ENCODE measurements around the gene STARD6.
"Not testable (repeated sequence)": the region's sequence is repeated elsewhere in the genome, so short reads cannot be mapped to it uniquely, and the experiment has no call there.

Gene STARD6

DNA sequence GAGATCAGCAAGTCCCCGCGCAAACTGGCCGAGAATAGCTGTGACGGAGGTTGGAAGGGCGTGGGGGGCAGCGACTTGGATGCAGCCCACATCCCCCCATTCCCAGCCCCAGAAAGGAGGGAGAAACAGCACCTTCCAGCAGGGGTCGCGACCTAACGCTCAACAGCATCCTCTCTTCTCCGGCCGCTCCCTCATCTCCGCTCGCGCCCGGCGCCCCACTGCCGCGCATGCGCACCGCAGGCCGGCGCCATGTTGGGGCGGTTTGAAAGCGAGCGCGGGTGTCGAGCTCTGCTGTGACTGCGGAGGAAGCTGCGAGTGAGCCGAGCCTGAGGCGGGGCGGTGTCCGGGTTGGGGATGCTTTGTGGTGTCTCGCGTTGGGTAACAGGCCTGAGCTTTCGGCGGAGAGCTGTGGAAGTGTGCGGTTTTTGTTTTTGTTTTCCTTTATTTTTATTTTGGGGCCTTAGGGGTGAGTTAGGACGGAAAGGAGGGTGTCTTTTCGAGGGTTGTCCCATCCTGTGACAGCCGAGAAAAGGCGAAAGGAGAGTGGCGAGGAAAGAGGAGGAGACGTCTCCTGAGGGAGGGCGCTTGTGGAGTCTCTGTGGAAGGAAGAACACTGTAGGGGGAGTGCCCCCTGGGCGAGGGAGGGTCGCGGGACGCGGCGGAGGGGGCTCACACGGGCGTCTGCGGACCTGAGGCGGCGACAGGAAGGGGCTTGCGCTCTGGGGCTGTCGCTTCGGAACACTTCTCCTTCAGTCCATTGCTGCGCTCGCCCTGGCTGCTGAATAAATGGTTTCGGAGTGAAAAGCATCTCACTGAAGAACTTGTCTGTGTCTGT is at the start of gene STARD6, which contains the start of gene C18orf54:
STARD6 (minus strand) TSS at position 199 of the 835 bp plus-strand sequence. CDS start 3,285 bp downstream, outside the sequence.
C18orf54 (plus strand) TSS at position 247 of the 835 bp plus-strand sequence. CDS start 2,667 bp downstream, outside the sequence.
- peak; percentile 91 for DNase-seq (ENCODE audit: low spot score)

DNA sequence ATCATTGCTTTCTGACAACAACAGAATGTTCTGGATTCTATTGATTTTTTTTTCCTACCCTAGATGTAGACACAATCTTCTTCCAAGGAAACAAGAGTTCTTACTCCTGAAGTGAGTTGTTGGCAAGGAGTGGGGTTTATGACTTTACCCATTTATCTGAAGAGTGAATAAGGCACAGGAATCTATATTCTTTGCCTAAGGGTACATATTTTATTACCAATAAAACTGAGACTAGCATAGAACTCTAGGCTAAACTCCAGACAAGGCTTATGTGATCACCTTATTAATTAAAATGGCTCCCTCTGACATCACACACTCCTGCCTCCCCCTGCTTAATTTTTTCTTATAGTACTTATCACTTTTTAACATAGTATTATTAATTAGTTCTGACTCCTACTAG is 47.6 kb upstream of the STARD6 start:
- DNase-seq (ENCODE audit: low spot score), result no peak

GRCh38 chr18:54396760-54397159 is 39.1 kb upstream of the STARD6 start:
- no peak for DNase-seq (ENCODE audit: low spot score)

- no peak for DNase-seq (ENCODE audit: low spot score)
Measured at GRCh38 chr18:54393648-54394294, 36.1 kb upstream of the STARD6 start.

DNA sequence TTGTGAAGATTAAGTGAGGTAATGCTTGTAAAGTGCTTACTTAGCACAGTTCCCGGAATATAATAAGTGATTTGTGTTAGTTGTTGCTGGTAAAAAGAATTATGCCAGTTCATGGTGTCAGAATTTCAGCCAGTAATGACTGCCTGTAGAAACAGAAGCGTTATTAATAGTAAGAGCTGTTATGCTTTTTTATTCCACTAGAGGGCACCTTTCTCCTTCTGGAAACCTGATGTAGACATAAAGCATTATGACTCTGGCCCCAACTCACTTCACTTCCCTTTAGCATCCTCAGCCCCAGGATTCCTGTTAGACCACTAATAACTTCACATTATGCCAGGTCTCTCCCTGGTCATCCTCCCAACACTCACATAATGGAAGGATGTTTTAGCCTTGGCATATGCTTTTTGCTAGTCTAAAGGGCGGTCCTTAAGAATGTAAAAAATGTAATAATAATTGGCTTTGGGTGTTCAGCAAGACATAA is 34.9 kb upstream of the STARD6 start:
- DNase-seq (ENCODE audit: low spot score), result peak; percentile 67

- DNase-seq (ENCODE audit: low spot score), result no peak
Measured at GRCh38 chr18:54390838-54391237, 33.2 kb upstream of the STARD6 start.

DNA sequence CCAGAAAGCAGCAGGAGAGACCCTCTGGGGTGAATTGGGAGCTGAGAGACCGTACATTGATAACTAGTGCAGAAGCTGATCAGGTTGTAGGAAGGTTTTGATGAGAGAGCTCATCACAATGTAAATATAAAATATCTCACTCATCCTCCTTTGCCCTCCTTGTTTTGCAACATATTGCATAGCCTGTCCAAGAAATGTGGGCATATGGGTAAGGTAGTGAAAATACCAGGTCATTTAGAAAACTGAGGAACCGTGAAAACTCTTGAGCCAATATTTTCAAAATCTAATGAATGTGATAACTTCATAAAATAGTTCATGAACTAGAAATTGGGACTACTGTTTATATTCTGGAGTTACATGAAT is 31.5 kb upstream of the STARD6 start:
- no peak for DNase-seq (ENCODE audit: low spot score)

DNA sequence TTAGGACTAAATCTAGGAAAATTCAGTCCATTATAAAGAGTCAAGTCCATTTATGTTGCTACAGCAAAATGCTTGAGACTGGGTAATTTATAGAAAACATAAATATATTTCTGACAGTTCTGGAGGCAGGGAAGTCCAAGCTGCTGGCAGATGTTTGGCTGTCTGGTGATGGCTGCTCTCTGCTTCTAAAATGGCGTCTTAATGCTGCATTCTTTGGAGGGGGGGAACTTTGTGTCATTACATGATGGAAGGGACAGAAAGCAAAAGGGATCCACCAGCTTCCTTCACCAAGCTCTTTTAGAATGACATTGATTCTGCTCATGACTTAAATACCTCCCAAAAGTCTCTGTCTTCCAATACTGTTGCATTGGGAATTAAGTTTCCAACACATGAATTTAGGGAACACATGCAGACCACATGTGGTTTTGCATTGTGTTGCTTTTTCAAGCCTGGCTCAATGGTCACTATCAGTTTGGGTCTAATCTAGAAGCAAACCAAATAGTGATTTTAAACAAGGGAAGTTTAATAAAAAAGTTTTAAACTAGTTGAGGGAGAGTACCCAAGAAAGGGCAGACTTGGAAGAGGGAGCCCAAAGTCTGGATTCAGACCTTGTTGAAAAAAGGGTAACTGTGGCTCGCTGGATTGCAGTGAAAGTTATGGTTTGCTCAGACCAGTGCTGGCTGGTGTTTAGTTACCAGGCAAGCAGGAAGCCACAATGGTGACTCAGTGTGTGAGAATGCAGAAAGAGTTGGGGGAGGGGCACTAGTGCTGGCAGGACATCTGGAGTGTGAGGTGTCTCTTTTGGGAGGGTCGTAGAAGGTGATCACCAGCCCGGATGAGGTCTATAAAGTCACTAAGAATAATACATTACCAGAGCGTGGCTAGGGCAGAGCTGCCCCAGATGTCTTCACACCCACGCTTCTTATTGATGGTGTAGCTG is 30.8 kb upstream of the STARD6 start:
- no peak for DNase-seq (ENCODE audit: low spot score)

- no peak for DNase-seq (ENCODE audit: low spot score)
Measured at GRCh38 chr18:54387631-54388030, 30.0 kb upstream of the STARD6 start.

- DNase-seq (ENCODE audit: low spot score), result not testable (repeated sequence)
Measured at GRCh38 chr18:54386800-54387495, 29.3 kb upstream of the STARD6 start.

DNA sequence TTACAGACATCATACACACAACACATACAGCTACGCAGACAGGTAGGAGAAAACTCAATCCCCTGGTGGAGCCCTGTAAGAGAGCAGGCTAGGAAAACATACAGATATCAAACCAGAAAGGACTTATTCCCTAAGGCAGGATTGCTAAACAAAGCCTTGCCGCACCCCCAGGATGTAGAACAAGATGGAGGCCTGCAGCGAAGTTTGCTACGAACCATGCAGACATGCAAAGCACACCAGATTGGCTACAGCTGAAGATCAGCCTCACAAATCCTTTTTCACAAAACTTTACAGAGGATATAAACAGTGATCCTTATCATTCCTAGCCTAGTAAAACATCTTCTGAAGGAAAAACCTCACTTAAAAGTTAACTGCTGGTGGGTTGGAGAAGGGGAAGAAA is 28.4 kb upstream of the STARD6 start:
- DNase-seq (ENCODE audit: low spot score), result no peak

DNA sequence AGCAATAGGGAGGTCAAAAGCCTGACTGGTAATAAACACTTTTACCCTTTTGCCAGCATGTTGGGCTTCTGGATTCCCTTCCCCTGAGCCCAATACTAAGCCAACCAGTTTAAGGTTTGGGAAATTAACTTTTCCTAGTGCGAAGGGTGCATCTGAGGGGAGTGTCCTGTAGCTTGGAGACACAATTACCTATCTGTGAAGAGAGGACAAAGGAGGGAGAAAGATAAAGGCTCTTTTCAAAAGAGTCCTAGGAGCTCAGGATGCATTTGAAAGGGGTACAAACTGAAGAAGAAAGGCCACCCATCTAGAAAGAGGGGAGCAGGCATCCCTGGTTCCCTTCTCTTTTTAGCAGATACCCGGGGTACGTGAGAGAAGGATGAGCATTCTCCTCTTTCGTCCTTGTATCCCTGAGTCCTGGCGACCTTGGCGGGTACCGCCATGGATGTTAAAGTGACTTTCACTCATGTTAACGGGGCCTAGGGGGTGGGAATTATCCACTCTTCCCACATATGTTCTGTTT is 25.1 kb upstream of the STARD6 start:
- DNase-seq (ENCODE audit: low spot score), result no peak

DNA sequence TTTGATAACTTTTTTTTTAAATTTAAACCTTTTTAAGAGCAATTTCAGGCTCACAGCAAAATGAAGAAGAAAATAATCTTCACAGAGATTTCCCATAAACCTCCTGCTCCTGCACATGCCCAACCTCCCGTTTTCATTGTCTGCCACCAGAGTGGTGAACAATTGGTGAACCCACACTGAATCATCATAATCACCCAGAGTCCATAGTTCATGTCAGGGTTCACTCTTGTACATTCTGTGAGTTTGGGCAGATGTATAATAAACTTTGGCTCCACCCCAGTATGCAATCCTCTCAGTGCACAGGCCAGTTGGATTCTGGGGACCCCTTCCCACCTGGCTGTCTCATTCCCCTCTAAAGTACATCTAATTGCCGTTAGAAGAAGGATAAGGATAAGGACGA is 24.4 kb upstream of the STARD6 start:
- no peak for DNase-seq (ENCODE audit: low spot score)

- DNase-seq (ENCODE audit: low spot score), result no peak
Measured at GRCh38 chr18:54381640-54382039, 24.0 kb upstream of the STARD6 start.

DNA sequence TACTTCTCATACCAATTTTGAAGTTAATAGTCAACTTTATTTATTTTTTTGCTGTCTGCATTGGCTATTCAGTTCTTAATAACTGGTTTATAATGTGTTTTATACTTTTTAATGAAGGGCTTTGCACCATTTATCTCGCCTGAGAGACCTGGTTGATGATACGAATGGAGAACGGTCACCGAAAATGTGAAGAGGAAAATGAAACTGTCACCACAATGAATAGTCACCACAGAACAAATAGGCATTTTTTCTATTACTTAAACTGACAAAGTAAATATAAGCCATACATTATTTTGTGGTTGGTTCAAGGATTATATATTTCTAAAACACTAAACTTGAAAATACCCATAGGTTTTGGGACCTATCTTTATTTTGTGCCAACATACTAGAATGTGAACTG is 20.4 kb upstream of the STARD6 start:
- no peak for DNase-seq (ENCODE audit: low spot score)

GRCh38 chr18:54360406-54360805 is 2.7 kb upstream of the STARD6 start:
- no peak for DNase-seq (ENCODE audit: low spot score)

DNA sequence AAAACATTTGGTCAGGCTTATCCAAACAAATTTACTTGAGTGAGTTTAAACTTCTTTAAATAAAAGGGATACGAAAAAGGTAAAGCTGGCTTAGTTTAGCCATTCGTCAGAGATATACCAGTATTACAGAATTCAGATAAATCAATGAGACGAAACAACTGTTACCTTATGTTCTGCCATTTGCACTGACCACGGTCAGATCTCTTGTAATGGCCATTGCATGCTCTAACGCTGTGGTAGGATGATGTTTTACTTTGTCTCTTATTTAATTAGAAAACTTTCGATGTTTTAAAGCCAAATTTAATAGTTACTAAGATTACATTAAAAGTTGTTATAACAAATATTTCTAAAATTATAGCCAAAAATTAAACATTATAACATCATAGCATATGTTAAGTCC is 1.6 kb upstream of the STARD6 start:
- DNase-seq (ENCODE audit: low spot score), result no peak

- no peak for DNase-seq (ENCODE audit: low spot score)
Measured at GRCh38 chr18:54358495-54359040, 910 bp upstream of the STARD6 start.

DNA sequence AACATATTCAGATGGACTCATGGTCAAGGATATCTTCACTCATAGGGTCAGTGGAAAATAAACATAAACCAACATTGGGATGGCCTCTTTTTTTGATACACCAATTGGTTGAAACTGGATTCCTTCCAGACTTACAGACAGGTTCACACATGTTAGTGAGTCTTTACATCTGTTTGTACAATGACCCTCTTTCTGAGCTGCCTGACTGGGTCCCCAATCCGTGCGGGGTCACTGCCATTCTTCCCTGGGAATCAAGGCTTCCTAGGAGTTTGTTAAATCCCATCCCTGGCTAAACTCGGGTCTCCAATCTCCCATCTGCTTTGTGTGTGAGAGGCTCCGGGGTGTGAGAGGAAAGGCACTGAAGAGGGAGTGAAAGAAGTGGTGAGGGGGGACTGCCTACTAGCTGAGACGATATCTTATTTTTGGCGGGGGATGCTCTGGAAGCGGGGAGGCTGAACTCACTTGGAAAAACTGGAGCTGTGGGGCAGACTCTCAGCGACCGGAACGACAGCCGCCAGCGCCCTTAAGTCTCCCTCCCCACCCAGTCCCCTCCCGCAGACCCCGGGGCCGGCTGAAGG is 487 bp downstream of the STARD6 start:
- no peak for DNase-seq (ENCODE audit: low spot score)

GRCh38 chr18:54351186-54351585 is 6.5 kb downstream of the STARD6 start:
- no peak for DNase-seq (ENCODE audit: low spot score)

- no peak for DNase-seq (ENCODE audit: low spot score)
Measured at GRCh38 chr18:54338230-54338629, 19.4 kb downstream of the STARD6 start.

Measured in CD4-positive, alpha-beta T cell treated with Interleukin-15 for 4 hours (primary cell).